ENCODE measurements around the gene TXNRD2.
A peak's percentile ranks its signal among the peaks of the same experiment; 100 is the strongest.

The TXNRD2 gene

GRCh38 chr22:19893363-19893762, 48.3 kb downstream of the TXNRD2 start:
- Histone ChIP-seq H3K23ac (ENCODE audit: low read length in 2 of 2) (peak overlapping the region in 1 of 2 experiments; percentile 0), H3K9me3 (ENCODE audit: control insufficient read depth, low read length) (no peaks in the 10 kb centered on the region), H3K4me2 (ENCODE audit: low read length, poor library complexity, severe bottlenecking) (no peak overlapping the region), H2BK120ac (ENCODE audit: low read depth, low read length) (peak overlapping the region; percentile 82), H3K27ac (ENCODE audit: low read length, poor library complexity, severe bottlenecking) (no peak overlapping the region), H3K14ac (ENCODE audit: low read length in 2 of 2) (peak overlapping the region in 1 of 2 experiments; percentile 35), H2AK5ac (ENCODE audit: low read length, severe bottlenecking) (peak overlapping the region; percentile 63), H2BK12ac (ENCODE audit: low read length in 2 of 2) (peak overlapping the region; percentile 4 to 93), H2BK5ac (ENCODE audit: low read depth, low read length, poor library complexity, severe bottlenecking) (no peak overlapping the region), H2AFZ (ENCODE audit: low read depth, low read length) (no peak overlapping the region), H3K27me3 (ENCODE audit: control insufficient read depth in 1 of 2, insufficient read depth in 1 of 2, low read length in 2 of 2) (no peaks in the 10 kb centered on the region), H3K4me1 (ENCODE audit: control insufficient read depth, insufficient read depth, low read depth, low read length) (peaks cover 36% of the 10 kb centered on the region), H3K79me1 (replicated peaks; ENCODE audit: low read length, poor library complexity, severe bottlenecking) (no peaks in the 10 kb centered on the region), H4K8ac (ENCODE audit: low read length) (peak overlapping the region; percentile 89), H3K9ac (ENCODE audit: low read length) (no peak overlapping the region), H4K91ac (ENCODE audit: low read length) (peak overlapping the region; percentile 83), H3K36me3 (ENCODE audit: control insufficient read depth in 1 of 2, insufficient read depth in 2 of 2, low read depth in 1 of 2, low read length in 2 of 2) (peaks cover 18 to 33% of the 10 kb centered on the region in 2 experiments), H2BK15ac (ENCODE audit: low read depth, poor library complexity, severe bottlenecking) (no peak overlapping the region), H3K4ac (ENCODE audit: low read depth in 1 of 2, low read length in 2 of 2) (peak overlapping the region in 1 of 2 experiments; percentile 45), H3K4me3 (ENCODE audit: insufficient read depth in 1 of 2, low read depth in 1 of 2, low read length in 2 of 2) (no peak overlapping the region), H3K18ac (ENCODE audit: low read depth in 1 of 2, low read length in 2 of 2) (peak overlapping the region; percentile 67 to 92)
- DNase-seq, result no peak
- WGBS, result 94% methylated on average over 15 of the region's 15 CpGs

GRCh38 chr22:19892925-19893324, 48.7 kb downstream of the TXNRD2 start:
- H3K27ac ChIP-seq (ENCODE audit: low read length, poor library complexity, severe bottlenecking), result peak overlapping the region; percentile 88
- H2AFZ ChIP-seq (ENCODE audit: low read depth, low read length), result peak overlapping the region; percentile 32
- H3K4me2 ChIP-seq (ENCODE audit: low read length, poor library complexity, severe bottlenecking), result no peak overlapping the region
- H2AK5ac ChIP-seq (ENCODE audit: low read length, severe bottlenecking), result peak overlapping the region; percentile 24
- 49% methylated on average over 13 of the region's 13 CpGs for WGBS
- H3K79me1 ChIP-seq (replicated peaks; ENCODE audit: low read length, poor library complexity, severe bottlenecking), result no peaks in the 10 kb centered on the region
- DNase-seq, result peak; percentile 46
- H3K27me3 ChIP-seq (ENCODE audit: control insufficient read depth in 1 of 2, insufficient read depth in 1 of 2, low read length in 2 of 2), result no peaks in the 10 kb centered on the region
- H4K91ac ChIP-seq (ENCODE audit: low read length), result peak overlapping the region; percentile 83
- H2BK5ac ChIP-seq (ENCODE audit: low read depth, low read length, poor library complexity, severe bottlenecking), result no peak overlapping the region
- H3K4ac ChIP-seq (ENCODE audit: low read depth in 1 of 2, low read length in 2 of 2), result peak overlapping the region; percentile 45 to 76
- peak overlapping the region in 1 of 2 experiments; percentile 84 for H3K14ac ChIP-seq (ENCODE audit: low read length in 2 of 2)
- peak overlapping the region; percentile 89 for H4K8ac ChIP-seq (ENCODE audit: low read length)
- H3K9me3 ChIP-seq (ENCODE audit: control insufficient read depth, low read length), result no peaks in the 10 kb centered on the region
- H3K4me1 ChIP-seq (ENCODE audit: control insufficient read depth, insufficient read depth, low read depth, low read length), result peaks cover 36% of the 10 kb centered on the region
- peak overlapping the region; percentile 82 for H2BK120ac ChIP-seq (ENCODE audit: low read depth, low read length)
- H3K9ac ChIP-seq (ENCODE audit: low read length), result no peak overlapping the region
- H2BK12ac ChIP-seq (ENCODE audit: low read length in 2 of 2), result peak overlapping the region; percentile 4 to 93
- no peak overlapping the region for H3K4me3 ChIP-seq (ENCODE audit: insufficient read depth in 1 of 2, low read depth in 1 of 2, low read length in 2 of 2)
- H2BK15ac ChIP-seq (ENCODE audit: low read depth, poor library complexity, severe bottlenecking), result peak overlapping the region; percentile 71
- H3K23ac ChIP-seq (ENCODE audit: low read length in 2 of 2), result no peak overlapping the region
- peaks cover 15 to 32% of the 10 kb centered on the region in 2 experiments for H3K36me3 ChIP-seq (ENCODE audit: control insufficient read depth in 1 of 2, insufficient read depth in 2 of 2, low read depth in 1 of 2, low read length in 2 of 2)
- H3K18ac ChIP-seq (ENCODE audit: low read depth in 1 of 2, low read length in 2 of 2), result peak overlapping the region; percentile 67 to 92

- Histone ChIP-seq H2BK15ac (ENCODE audit: low read depth, poor library complexity, severe bottlenecking) (no peak overlapping the region), H3K14ac (ENCODE audit: low read length in 2 of 2) (no peak overlapping the region), H3K36me3 (ENCODE audit: control insufficient read depth in 1 of 2, insufficient read depth in 2 of 2, low read depth in 1 of 2, low read length in 2 of 2) (peaks cover 10 to 26% of the 10 kb centered on the region in 2 experiments), H3K4me1 (ENCODE audit: control insufficient read depth, insufficient read depth, low read depth, low read length) (peaks cover 37% of the 10 kb centered on the region), H3K79me1 (replicated peaks; ENCODE audit: low read length, poor library complexity, severe bottlenecking) (no peaks in the 10 kb centered on the region), H3K23ac (ENCODE audit: low read length in 2 of 2) (no peak overlapping the region), H3K9ac (ENCODE audit: low read length) (no peak overlapping the region), H3K4ac (ENCODE audit: low read depth in 1 of 2, low read length in 2 of 2) (peak overlapping the region; percentile 29 to 88), H3K27ac (ENCODE audit: low read length, poor library complexity, severe bottlenecking) (peak overlapping the region; percentile 88), H2BK120ac (ENCODE audit: low read depth, low read length) (peak overlapping the region; percentile 77), H3K27me3 (ENCODE audit: control insufficient read depth in 1 of 2, insufficient read depth in 1 of 2, low read length in 2 of 2) (no peaks in the 10 kb centered on the region), H3K9me3 (ENCODE audit: control insufficient read depth, low read length) (no peaks in the 10 kb centered on the region), H2BK5ac (ENCODE audit: low read depth, low read length, poor library complexity, severe bottlenecking) (peak overlapping the region; percentile 48), H3K4me3 (ENCODE audit: insufficient read depth in 1 of 2, low read depth in 1 of 2, low read length in 2 of 2) (no peak overlapping the region), H2AFZ (ENCODE audit: low read depth, low read length) (no peak overlapping the region), H4K8ac (ENCODE audit: low read length) (peak overlapping the region; percentile 79), H3K4me2 (ENCODE audit: low read length, poor library complexity, severe bottlenecking) (peak overlapping the region; percentile 42), H4K91ac (ENCODE audit: low read length) (peak overlapping the region; percentile 96), H2AK5ac (ENCODE audit: low read length, severe bottlenecking) (peak overlapping the region; percentile 73), H2BK12ac (ENCODE audit: low read length in 2 of 2) (peak overlapping the region; percentile 63 to 84), H3K18ac (ENCODE audit: low read depth in 1 of 2, low read length in 2 of 2) (peak overlapping the region; percentile 79 to 81)
- 12% methylated on average over 23 of the region's 24 CpGs for WGBS
- DNase-seq, result peak; percentile 56
Measured at GRCh38 chr22:19892257-19892879, 49.2 kb downstream of the TXNRD2 start.

GRCh38 chr22:19891317-19892256, 50.0 kb downstream of the TXNRD2 start:
- Histone ChIP-seq H3K36me3 (ENCODE audit: control insufficient read depth in 1 of 2, insufficient read depth in 2 of 2, low read depth in 1 of 2, low read length in 2 of 2) (peaks cover 10 to 21% of the 10 kb centered on the region in 2 experiments), H3K4me2 (ENCODE audit: low read length, poor library complexity, severe bottlenecking) (peak overlapping the region; percentile 42), H3K23ac (ENCODE audit: low read length in 2 of 2) (peak overlapping the region in 1 of 2 experiments; percentile 57), H3K18ac (ENCODE audit: low read depth in 1 of 2, low read length in 2 of 2) (peak overlapping the region; percentile 74 to 96), H2AK5ac (ENCODE audit: low read length, severe bottlenecking) (peak overlapping the region; percentile 83), H3K27me3 (ENCODE audit: control insufficient read depth in 1 of 2, insufficient read depth in 1 of 2, low read length in 2 of 2) (no peaks in the 10 kb centered on the region), H3K14ac (ENCODE audit: low read length in 2 of 2) (peak overlapping the region in 1 of 2 experiments; percentile 80), H4K91ac (ENCODE audit: low read length) (peak overlapping the region; percentile 99), H2BK12ac (ENCODE audit: low read length in 2 of 2) (peak overlapping the region; percentile 64 to 67), H3K4me3 (ENCODE audit: insufficient read depth in 1 of 2, low read depth in 1 of 2, low read length in 2 of 2) (no peak overlapping the region), H3K4me1 (ENCODE audit: control insufficient read depth, insufficient read depth, low read depth, low read length) (peaks cover 41% of the 10 kb centered on the region), H2AFZ (ENCODE audit: low read depth, low read length) (no peak overlapping the region), H2BK5ac (ENCODE audit: low read depth, low read length, poor library complexity, severe bottlenecking) (peak overlapping the region; percentile 80), H3K79me1 (replicated peaks; ENCODE audit: low read length, poor library complexity, severe bottlenecking) (no peaks in the 10 kb centered on the region), H3K9me3 (ENCODE audit: control insufficient read depth, low read length) (no peaks in the 10 kb centered on the region), H3K4ac (ENCODE audit: low read depth in 1 of 2, low read length in 2 of 2) (peak overlapping the region; percentile 58 to 75), H3K9ac (ENCODE audit: low read length) (no peak overlapping the region), H2BK120ac (ENCODE audit: low read depth, low read length) (peak overlapping the region; percentile 77), H3K27ac (ENCODE audit: low read length, poor library complexity, severe bottlenecking) (peak overlapping the region; percentile 88), H4K8ac (ENCODE audit: low read length) (peak overlapping the region; percentile 96), H2BK15ac (ENCODE audit: low read depth, poor library complexity, severe bottlenecking) (peak overlapping the region; percentile 52)
- WGBS, result 17% methylated on average over 32 of the region's 32 CpGs
- DNase-seq, result peak; percentile 79
